ENCODE results near the gene SSBP2. TPM values are rescaled to one million over a fixed set of nuclear protein-coding genes. Genes with fewer than 3 reads are reported as not detected.

The SSBP2 gene
- total and polyA plus RNA-seq, 2 of the 8 experiments (the other 6 are each of a cell fraction or from before 2014, with no cell fraction given): 21.5 to 36.2 TPM

GRCh38 chr5:81721049-81721448, 29.8 kb downstream of the SSBP2 start (continued):
- TF ChIP-seq CTCF (IDR thresholded peaks at IDR 0.05; ENCODE audit: control extremely low read depth in 1 of 3, insufficient read depth in 1 of 3, low read depth in 1 of 3, low read length in 3 of 3) (no peak), TCF12 (IDR thresholded peaks at IDR 0.05; ENCODE audit: low read depth, low read length) (no peak)
